ENCODE data around the gene LBP.
A peak's percentile ranks its signal among the peaks of the same experiment; 100 is the strongest.
"Not testable (repeated sequence)": the region's sequence is repeated elsewhere in the genome, so short reads cannot be mapped to it uniquely, and the experiment has no call there.

Gene LBP

DNA sequence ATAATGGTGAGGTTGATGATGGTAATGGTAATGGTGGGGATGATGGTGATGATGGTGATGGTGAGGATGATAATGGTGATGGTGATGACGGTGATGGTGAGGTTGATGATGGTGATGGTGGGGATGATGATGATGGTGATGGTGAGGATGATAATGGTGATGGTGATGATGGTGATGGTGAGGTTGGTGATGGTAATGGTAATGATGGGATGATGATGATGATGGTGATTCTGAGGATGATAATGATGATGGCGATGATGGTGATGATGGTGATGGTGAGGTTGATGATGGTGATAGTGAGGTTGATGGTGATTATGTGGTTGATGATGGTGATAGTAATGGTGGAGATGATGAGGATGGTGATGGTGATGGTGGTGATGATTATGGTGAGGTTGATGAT lies 32.6 kb upstream of the LBP start:
- H3K4me1 ChIP-seq (ENCODE audit: control insufficient read depth in 2 of 2, insufficient read depth in 1 of 2, low read depth in 1 of 2, low read length in 2 of 2) = peaks cover 0 to 2% of the 10 kb centered on the region in 2 donors
- no peaks in the 10 kb centered on the region for H3K36me3 ChIP-seq (replicated peaks in 1 of 2; ENCODE audit: control insufficient read depth in 2 of 2, insufficient read depth in 2 of 2, low read length in 2 of 2)
- H4K8ac ChIP-seq (ENCODE audit: low read depth, low read length) = no peak overlapping the region
- H3K9ac ChIP-seq (ENCODE audit: low read depth, low read length, poor library complexity) = peak overlapping the region; percentile 54
- H3K27ac ChIP-seq (replicated peaks; ENCODE audit: low read length) = no peak overlapping the region
- no peak overlapping the region for H2BK120ac ChIP-seq (ENCODE audit: low read depth, low read length)
- H3K18ac ChIP-seq (ENCODE audit: low read length) = no peak overlapping the region
- no peak overlapping the region for H3K14ac ChIP-seq (ENCODE audit: low read length)
- H3K4ac ChIP-seq (ENCODE audit: low read length) = no peak overlapping the region
- H2BK12ac ChIP-seq (ENCODE audit: low read length) = no peak overlapping the region
- no peak overlapping the region for H2AFZ ChIP-seq (ENCODE audit: low read length)
- H3K9me3 ChIP-seq (replicated peaks in 1 of 2; ENCODE audit: control insufficient read depth in 2 of 2, insufficient read depth in 1 of 2, low read depth in 1 of 2, low read length in 2 of 2) = no peaks in the 10 kb centered on the region
- peak overlapping the region in 1 of 2 donors; percentile 6 for H3K4me3 ChIP-seq (ENCODE audit: low read length in 2 of 2)
- H3K4me2 ChIP-seq (ENCODE audit: insufficient read depth, low read length, poor library complexity, severe bottlenecking) = no peak overlapping the region
- H2AK5ac ChIP-seq (ENCODE audit: low read depth, low read length) = no peak overlapping the region
- no peaks in the 10 kb centered on the region for H3K79me1 ChIP-seq (ENCODE audit: low read depth, low read length)
- H2BK15ac ChIP-seq (ENCODE audit: low read length) = no peak overlapping the region
- H3K23ac ChIP-seq (ENCODE audit: low read depth, low read length, poor library complexity) = no peak overlapping the region
- DNase-seq (ENCODE audit: low spot score) = no peak
- H2BK5ac ChIP-seq (ENCODE audit: low read length) = no peak overlapping the region
- H4K91ac ChIP-seq (ENCODE audit: low read depth, low read length, poor library complexity) = no peak overlapping the region
- WGBS, 2 donors (ENCODE audit: extremely low coverage in 2 of 2, insufficient read length in 2 of 2, insufficient replicate concordance in 1 of 2) = 100% methylated on average over 1 to 2 of the region's 2 CpGs
- H3K27me3 ChIP-seq (ENCODE audit: control insufficient read depth in 3 of 3, insufficient read depth in 3 of 3, low read depth in 1 of 3, low read length in 3 of 3) = peaks cover 0 to 16% (median 0%) of the 10 kb centered on the region in 3 experiments

DNA sequence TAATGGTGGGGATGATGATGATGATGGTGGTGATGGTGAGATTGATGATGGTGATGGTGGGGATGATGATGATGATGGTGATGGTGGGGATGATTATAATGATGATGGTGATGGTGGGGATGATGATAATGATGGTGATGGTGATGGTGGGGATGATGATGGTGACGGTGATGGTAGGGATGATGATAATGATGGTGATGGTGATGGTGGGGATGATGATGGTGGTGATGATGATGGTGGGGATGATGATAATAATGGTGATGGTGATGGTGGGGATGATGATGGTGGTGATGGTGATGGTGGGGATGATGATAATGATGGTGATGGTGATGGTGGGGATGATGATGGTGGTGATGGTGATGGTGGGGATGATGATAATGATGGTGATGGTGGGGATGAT lies 31.9 kb upstream of the LBP start:
- H3K23ac ChIP-seq (ENCODE audit: low read depth, low read length, poor library complexity); H3K79me1 ChIP-seq (ENCODE audit: low read depth, low read length); H3K27ac ChIP-seq (replicated peaks; ENCODE audit: low read length); H2BK5ac ChIP-seq (ENCODE audit: low read length); H3K14ac ChIP-seq (ENCODE audit: low read length); H2BK12ac ChIP-seq (ENCODE audit: low read length); H2BK15ac ChIP-seq (ENCODE audit: low read length); H3K4me3 ChIP-seq (ENCODE audit: low read length in 2 of 2); H3K36me3 ChIP-seq (replicated peaks in 1 of 2; ENCODE audit: control insufficient read depth in 2 of 2, insufficient read depth in 2 of 2, low read length in 2 of 2); H3K18ac ChIP-seq (ENCODE audit: low read length); H2BK120ac ChIP-seq (ENCODE audit: low read depth, low read length); H4K8ac ChIP-seq (ENCODE audit: low read depth, low read length); H2AFZ ChIP-seq (ENCODE audit: low read length); DNase-seq (ENCODE audit: low spot score); H3K4ac ChIP-seq (ENCODE audit: low read length); H2AK5ac ChIP-seq (ENCODE audit: low read depth, low read length); H3K9me3 ChIP-seq (replicated peaks in 1 of 2; ENCODE audit: control insufficient read depth in 2 of 2, insufficient read depth in 1 of 2, low read depth in 1 of 2, low read length in 2 of 2); H3K9ac ChIP-seq (ENCODE audit: low read depth, low read length, poor library complexity); H3K4me1 ChIP-seq (ENCODE audit: control insufficient read depth in 2 of 2, insufficient read depth in 1 of 2, low read depth in 1 of 2, low read length in 2 of 2); H3K4me2 ChIP-seq (ENCODE audit: insufficient read depth, low read length, poor library complexity, severe bottlenecking); H4K91ac ChIP-seq (ENCODE audit: low read depth, low read length, poor library complexity): not testable (repeated sequence)
- peaks cover 0 to 11% (median 0%) of the 10 kb centered on the region in 3 experiments for H3K27me3 ChIP-seq (ENCODE audit: control insufficient read depth in 3 of 3, insufficient read depth in 3 of 3, low read depth in 1 of 3, low read length in 3 of 3)
- 100% methylated on average over 1 of the region's 1 CpG; no CpG with 5 or more reads in 1 of the 2 donors for WGBS, 2 donors (ENCODE audit: extremely low coverage in 2 of 2, insufficient read length in 2 of 2, insufficient replicate concordance in 1 of 2)

DNA sequence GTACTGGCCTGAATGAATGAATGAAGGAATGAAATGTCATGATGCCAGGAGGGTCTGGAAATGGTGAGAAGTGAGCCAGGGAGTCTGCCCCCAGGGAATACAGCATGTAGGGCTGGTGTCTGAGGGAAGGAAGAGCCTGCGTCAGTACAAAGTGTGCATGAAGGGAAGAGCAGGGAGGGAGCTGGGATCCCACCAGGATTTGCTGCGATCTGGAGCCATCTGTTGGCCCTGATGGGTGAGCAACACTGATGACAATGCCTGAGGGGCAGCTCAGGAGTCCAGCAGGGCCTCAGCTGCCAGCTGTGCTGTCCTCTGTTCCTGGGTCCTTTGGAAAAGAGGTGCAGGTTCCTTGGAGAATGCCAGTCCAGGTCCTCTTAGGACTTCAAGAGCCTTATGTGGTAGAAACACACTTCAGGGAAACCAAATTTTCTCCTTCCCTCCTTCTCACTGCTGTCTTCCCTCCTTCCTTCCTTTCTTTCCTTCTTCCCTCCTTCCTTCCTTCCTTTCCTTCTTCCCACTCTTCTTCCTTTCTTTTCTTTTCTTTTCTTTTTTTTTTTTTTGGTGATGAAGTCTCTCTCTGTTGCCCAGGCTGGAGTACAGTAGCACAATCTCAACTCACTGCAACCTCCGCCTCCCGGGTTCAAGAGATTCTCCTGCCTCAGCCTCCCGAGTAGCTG lies 30.9 kb upstream of the LBP start:
- Histone ChIP-seq H3K4me1 (ENCODE audit: control insufficient read depth in 2 of 2, insufficient read depth in 1 of 2, low read depth in 1 of 2, low read length in 2 of 2) (peaks cover 0 to 2% of the 10 kb centered on the region in 2 donors), H3K36me3 (replicated peaks in 1 of 2; ENCODE audit: control insufficient read depth in 2 of 2, insufficient read depth in 2 of 2, low read length in 2 of 2) (no peaks in the 10 kb centered on the region), H3K4me2 (ENCODE audit: insufficient read depth, low read length, poor library complexity, severe bottlenecking) (no peak overlapping the region), H2BK5ac (ENCODE audit: low read length) (no peak overlapping the region), H4K91ac (ENCODE audit: low read depth, low read length, poor library complexity) (no peak overlapping the region), H3K27ac (replicated peaks; ENCODE audit: low read length) (no peak overlapping the region), H2AK5ac (ENCODE audit: low read depth, low read length) (no peak overlapping the region), H3K23ac (ENCODE audit: low read depth, low read length, poor library complexity) (no peak overlapping the region), H3K79me1 (ENCODE audit: low read depth, low read length) (no peaks in the 10 kb centered on the region), H3K27me3 (ENCODE audit: control insufficient read depth in 3 of 3, insufficient read depth in 3 of 3, low read depth in 1 of 3, low read length in 3 of 3) (peaks cover 0 to 4% (median 0%) of the 10 kb centered on the region in 3 experiments), H2AFZ (ENCODE audit: low read length) (no peak overlapping the region), H3K4me3 (ENCODE audit: low read length in 2 of 2) (no peak overlapping the region), H4K8ac (ENCODE audit: low read depth, low read length) (no peak overlapping the region), H3K18ac (ENCODE audit: low read length) (no peak overlapping the region), H3K4ac (ENCODE audit: low read length) (no peak overlapping the region), H2BK12ac (ENCODE audit: low read length) (no peak overlapping the region), H2BK15ac (ENCODE audit: low read length) (no peak overlapping the region), H3K9ac (ENCODE audit: low read depth, low read length, poor library complexity) (no peak overlapping the region), H3K14ac (ENCODE audit: low read length) (no peak overlapping the region), H3K9me3 (replicated peaks in 1 of 2; ENCODE audit: control insufficient read depth in 2 of 2, insufficient read depth in 1 of 2, low read depth in 1 of 2, low read length in 2 of 2) (no peaks in the 10 kb centered on the region), H2BK120ac (ENCODE audit: low read depth, low read length) (no peak overlapping the region)
- no peak for DNase-seq (ENCODE audit: low spot score)
- WGBS, 2 donors (ENCODE audit: extremely low coverage in 2 of 2, insufficient read length in 2 of 2, insufficient replicate concordance in 1 of 2) = no CpG with 5 or more reads among the region's 5 CpGs

DNA sequence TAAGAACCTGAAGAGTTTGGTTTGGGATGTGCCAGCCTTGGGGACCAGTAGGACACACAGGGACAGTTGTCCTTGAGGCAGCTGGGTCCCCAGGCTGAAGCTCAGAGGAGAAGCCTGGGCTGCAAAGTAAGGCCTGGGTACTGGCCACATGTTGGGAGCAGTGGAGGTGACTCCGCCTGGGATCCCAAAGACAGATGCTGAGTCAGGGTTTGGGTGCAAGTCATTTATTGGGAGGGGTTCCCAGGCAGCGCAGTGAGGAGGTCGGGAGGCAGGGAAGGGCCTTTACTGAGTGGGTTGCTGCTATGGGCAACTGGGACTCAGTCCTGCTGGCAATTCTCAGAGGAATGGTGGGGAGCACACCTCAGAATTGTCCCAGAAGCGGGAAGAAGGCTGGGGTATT lies 29.9 kb upstream of the LBP start:
- no peak for DNase-seq (ENCODE audit: low spot score)
- H3K36me3 ChIP-seq (replicated peaks in 1 of 2; ENCODE audit: control insufficient read depth in 2 of 2, insufficient read depth in 2 of 2, low read length in 2 of 2) = no peaks in the 10 kb centered on the region
- peaks cover 0 to 2% of the 10 kb centered on the region in 2 donors for H3K4me1 ChIP-seq (ENCODE audit: control insufficient read depth in 2 of 2, insufficient read depth in 1 of 2, low read depth in 1 of 2, low read length in 2 of 2)
- no peaks in the 10 kb centered on the region for H3K79me1 ChIP-seq (ENCODE audit: low read depth, low read length)
- no peaks in the 10 kb centered on the region for H3K9me3 ChIP-seq (replicated peaks in 1 of 2; ENCODE audit: control insufficient read depth in 2 of 2, insufficient read depth in 1 of 2, low read depth in 1 of 2, low read length in 2 of 2)
- no peak overlapping the region for H3K14ac ChIP-seq (ENCODE audit: low read length)
- H4K8ac ChIP-seq (ENCODE audit: low read depth, low read length) = no peak overlapping the region
- no peak overlapping the region for H3K4me2 ChIP-seq (ENCODE audit: insufficient read depth, low read length, poor library complexity, severe bottlenecking)
- no peak overlapping the region for H3K23ac ChIP-seq (ENCODE audit: low read depth, low read length, poor library complexity)
- H3K4me3 ChIP-seq (ENCODE audit: low read length in 2 of 2) = no peak overlapping the region
- H3K4ac ChIP-seq (ENCODE audit: low read length) = no peak overlapping the region
- H2AFZ ChIP-seq (ENCODE audit: low read length) = no peak overlapping the region
- WGBS, 2 donors (ENCODE audit: extremely low coverage in 2 of 2, insufficient read length in 2 of 2, insufficient replicate concordance in 1 of 2) = no CpG with 5 or more reads among the region's 4 CpGs
- no peak overlapping the region for H2BK120ac ChIP-seq (ENCODE audit: low read depth, low read length)
- no peak overlapping the region for H3K18ac ChIP-seq (ENCODE audit: low read length)
- peak overlapping the region; percentile 46 for H2BK15ac ChIP-seq (ENCODE audit: low read length)
- peaks cover 0 to under 1% (median 0%) of the 10 kb centered on the region in 3 experiments for H3K27me3 ChIP-seq (ENCODE audit: control insufficient read depth in 3 of 3, insufficient read depth in 3 of 3, low read depth in 1 of 3, low read length in 3 of 3)
- H2AK5ac ChIP-seq (ENCODE audit: low read depth, low read length) = peak overlapping the region; percentile 26
- no peak overlapping the region for H3K9ac ChIP-seq (ENCODE audit: low read depth, low read length, poor library complexity)
- H2BK5ac ChIP-seq (ENCODE audit: low read length) = no peak overlapping the region
- no peak overlapping the region for H4K91ac ChIP-seq (ENCODE audit: low read depth, low read length, poor library complexity)
- H2BK12ac ChIP-seq (ENCODE audit: low read length) = no peak overlapping the region
- H3K27ac ChIP-seq (replicated peaks; ENCODE audit: low read length) = no peak overlapping the region
